Myocyte (in vitro differentiated cells): ENCODE measurements around the gene JMJD6. TPM values are rescaled to one million over a fixed set of nuclear protein-coding genes. Genes with fewer than 3 reads are reported as not detected.
"Not testable (repeated sequence)": the region's sequence is repeated elsewhere in the genome, so short reads cannot be mapped to it uniquely, and the experiment has no call there.

Source experiments
- DNase-seq: peaks from one replicate; pipeline ENCODE4 v3.0.0-alpha.2; 2012; ENCODE audit warnings: low read depth
- total RNA-seq: library from RNA; depleted of rRNA; stranded (reverse); fragments of >200 nt; gene quantifications from 2 replicates; pipeline ENCODE4 v1.2.3, GENCODE V29; 2014

The JMJD6 gene
- total RNA-seq, 1 donor from 2014 or later, result 33.8 TPM

DNA sequence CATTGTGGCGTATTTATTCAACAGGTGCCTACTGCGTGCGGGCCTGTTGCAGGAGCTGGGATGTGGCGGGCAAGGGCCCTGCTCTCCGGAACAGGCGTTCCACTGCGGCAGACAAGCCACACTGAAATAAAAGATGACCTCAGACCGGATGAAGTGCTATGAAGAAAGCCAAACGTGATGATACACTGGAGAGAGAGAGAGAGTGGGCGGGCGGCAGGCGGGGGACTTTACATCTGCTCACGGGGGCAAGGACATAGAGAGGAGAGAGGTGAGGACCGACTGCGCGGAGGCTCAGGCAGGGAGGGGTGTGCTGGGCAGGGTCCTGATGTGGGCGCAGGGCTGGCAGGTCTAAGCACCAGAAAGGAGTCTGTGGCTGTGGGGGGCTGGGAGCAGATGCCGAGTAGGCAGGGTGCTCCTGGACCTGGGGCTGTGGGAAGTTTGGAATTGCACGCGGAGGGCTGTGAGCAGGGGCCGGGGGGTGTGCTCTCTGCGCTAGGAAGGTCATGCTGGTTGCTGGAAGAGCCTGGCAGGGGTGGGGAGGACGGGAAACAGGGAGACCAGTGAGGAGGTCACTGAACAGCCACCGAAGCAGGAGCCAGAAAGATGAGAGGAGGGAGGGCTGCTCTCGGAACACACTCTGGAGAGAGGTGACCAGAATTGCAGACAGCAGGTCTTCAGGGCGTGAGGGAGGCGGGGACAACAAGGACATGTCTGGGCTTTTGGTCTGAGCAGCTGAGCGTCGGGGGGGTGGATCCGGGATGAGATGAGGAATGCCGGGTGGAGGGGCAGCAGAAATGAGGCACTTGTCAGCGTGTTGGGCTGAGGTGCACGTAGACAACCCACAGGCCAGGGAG, 25.6 kb downstream of the JMJD6 start:
- DNase-seq, result peak; percentile 97

DNA sequence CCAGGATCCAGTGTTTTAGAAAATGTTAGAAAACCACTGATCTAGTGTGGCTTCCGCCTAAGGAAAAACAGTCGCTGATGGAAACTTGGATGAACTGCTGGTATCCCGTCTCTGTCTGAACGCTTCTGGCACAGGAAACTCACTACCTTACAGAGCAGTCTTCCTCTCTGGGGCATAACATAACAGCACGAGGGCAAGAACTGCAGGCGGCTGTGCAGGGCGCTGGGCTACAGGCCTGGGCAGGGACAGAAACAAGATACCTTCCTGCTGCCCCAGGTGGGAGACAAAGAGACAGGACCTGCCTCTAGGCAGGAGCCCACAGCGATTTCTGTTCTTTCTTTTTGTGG, 26.2 kb downstream of the JMJD6 start:
- DNase-seq, result no peak

DNA sequence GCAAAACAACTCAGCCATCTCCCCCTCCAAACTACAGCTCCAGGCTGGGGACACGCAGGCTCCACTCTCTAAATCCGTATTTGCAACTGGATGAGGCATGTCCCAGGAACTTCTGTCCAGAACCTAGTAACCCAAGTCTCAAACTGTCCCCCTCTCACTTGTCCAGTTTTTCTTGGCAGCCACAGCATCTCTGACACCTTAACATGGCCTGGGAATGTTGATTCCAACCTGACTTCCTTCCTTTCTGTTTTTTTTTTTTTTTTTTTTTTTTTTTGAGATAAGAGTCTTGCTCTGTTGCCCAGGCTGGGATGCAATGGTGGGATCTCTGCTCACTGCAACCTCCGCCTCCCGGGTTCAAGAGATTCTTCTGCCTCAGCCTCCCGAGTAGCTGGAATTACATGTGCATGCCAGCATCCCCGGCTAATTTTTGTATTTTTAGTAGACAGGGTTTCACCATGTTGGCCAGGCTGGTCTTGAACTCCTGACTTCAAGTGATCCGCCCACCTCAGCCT, 27.9 kb downstream of the JMJD6 start:
- not testable (repeated sequence) for DNase-seq

- DNase-seq, result peak; percentile 72
These were observed 28.5 kb downstream of the JMJD6 start for GRCh38 chr17:76697702-76698465.

GRCh38 chr17:76696763-76697701, 29.4 kb downstream of the JMJD6 start:
- DNase-seq, result peak; percentile 99

GRCh38 chr17:76695059-76695831, 31.2 kb downstream of the JMJD6 start:
- DNase-seq, result no peak

DNA sequence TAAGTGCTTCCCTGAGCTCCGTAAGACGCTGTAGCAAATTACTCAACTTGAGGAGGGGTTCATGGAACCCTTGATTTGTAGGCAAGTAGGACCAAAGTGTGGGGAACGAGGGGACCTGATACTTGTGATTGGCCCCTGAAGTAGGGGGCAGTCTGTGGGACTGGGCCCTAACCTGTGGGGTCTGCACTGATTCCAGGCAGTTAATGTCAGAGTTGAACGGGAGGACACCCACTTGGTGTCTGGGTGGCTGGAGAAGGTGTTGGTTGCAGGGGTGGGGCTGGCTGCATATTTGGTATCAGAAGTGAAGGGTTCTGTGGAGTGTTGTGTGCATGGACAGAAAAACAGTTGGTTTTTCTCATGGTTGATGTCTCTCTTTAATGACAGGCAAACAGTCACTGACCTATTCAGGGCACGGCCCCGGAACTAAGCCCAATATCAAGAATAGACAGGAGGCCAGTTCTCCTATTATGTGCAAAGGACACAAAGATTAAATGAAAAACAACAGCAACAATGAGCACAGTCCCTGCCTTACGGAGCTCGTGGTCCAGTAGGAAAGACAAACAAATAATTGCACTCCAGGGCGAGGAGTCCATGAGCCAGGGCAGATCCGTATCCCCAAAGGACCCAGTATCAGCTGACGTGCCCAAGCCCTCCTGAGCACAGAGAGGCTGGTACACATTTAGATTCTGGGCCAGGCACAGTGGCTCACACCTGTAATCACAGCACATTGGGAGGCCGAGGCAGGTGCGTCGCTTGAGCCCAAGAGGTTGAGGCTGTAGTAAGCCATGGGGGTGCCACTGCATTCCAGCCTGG, 34.8 kb downstream of the JMJD6 start:
- DNase-seq, result no peak

- no peak for DNase-seq
These were observed 35.7 kb downstream of the JMJD6 start for GRCh38 chr17:76690596-76691280.

GRCh38 chr17:76689859-76690258, 36.5 kb downstream of the JMJD6 start:
- no peak for DNase-seq

DNA sequence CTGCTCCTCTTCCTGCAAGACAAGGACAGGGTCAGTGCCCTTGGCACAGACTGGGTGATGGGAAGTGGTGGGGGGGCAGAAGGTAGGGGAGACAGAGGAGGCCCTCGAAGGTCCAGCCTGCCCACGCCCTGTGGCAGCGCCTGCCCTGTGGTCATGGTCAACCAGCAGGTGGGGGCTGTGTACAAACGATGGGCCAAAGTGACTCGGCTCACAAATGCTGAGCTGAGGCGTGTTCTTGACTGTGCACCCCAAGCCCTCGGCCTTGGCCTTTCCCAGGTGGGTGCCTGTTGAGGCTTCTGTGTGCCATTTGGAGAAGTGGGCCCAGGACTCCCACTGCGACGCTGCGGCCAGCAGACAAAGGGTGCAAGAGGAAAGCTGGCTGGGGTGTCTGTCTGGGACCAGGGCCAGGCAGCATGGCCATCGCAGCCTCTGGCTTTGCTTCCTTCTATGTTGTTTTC, 38.2 kb downstream of the JMJD6 start:
- DNase-seq, result peak; percentile 85

- no peak for DNase-seq
These were observed 38.9 kb downstream of the JMJD6 start for GRCh38 chr17:76687298-76688164.

DNA sequence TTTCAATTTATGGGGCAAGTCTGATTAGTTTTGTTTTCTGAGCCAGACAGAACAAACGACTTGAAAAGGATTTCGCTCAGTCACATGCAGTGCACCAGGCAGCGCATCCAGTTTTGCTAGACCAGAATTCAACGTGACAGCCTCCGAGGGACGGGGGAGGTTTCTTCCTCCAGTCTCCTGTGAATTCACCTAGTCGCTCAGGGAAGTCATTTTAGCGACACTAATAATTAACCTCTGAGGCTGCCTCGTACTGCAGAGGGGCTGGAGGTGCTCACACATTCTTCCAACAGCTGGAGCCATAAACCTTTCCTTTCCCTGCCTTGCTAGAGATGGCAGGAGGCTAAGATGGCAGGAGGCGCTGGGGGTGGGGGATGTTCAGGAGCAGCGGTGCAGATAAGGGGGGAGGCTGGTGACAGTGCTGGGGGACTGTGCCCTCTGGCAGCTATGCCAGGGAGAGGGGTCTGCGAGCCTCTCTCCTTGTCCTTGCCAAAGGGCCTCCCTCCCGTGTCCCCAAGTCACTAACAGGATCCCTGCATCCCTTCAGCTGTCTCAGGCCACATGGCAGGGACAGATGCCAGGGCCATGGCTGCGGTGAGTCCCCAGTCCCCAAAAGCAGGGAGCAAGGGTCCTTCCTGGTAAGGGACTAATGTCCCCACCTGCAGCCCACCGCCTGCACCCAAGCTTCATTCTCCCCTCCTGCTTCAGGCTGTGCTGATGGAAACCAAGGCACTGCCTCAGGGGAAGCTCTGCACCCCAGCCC, 39.7 kb downstream of the JMJD6 start:
- DNase-seq, result no peak

GRCh38 chr17:76685846-76686245, 40.6 kb downstream of the JMJD6 start:
- DNase-seq, result no peak

DNA sequence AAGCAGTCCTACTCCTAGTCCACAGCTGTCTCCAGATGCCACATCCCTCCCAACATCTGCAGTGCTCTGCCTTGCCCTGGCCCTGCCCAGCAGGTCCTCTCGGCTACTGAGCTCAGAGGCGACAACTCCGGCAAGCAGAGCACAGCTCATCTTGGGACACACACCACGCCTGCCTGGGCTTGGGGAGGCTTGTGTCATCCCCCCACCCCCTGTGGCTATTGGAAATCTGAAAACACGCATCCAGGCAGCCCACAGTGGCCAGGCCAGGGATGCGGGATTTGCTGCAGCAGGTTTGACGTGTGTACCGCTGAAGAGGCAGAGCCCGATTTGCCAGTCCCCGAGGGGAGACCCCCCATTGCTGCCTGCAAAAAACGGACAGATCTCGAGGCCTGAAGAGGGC, 41.0 kb downstream of the JMJD6 start:
- no peak for DNase-seq

DNA sequence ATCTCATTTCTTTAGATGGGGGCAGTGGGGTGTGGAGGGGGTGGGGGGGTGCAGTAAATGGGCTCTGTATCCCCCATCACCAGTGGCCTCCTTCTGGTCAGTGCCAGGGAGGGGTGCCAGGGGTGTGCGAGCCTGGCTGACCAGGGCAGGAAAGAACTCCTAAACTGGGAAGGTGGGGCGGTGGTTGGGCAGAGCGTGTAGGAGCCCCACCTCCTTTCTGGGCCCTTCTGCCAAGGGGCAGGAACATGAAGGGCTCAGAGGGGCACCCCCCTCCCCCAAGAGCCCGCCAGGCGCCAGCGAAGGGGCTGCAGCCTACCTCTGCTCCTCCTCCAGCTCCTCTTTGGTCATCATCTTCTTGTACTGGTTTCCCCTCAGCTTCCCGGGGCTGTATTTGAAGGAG, 41.6 kb downstream of the JMJD6 start:
- no peak for DNase-seq

DNA sequence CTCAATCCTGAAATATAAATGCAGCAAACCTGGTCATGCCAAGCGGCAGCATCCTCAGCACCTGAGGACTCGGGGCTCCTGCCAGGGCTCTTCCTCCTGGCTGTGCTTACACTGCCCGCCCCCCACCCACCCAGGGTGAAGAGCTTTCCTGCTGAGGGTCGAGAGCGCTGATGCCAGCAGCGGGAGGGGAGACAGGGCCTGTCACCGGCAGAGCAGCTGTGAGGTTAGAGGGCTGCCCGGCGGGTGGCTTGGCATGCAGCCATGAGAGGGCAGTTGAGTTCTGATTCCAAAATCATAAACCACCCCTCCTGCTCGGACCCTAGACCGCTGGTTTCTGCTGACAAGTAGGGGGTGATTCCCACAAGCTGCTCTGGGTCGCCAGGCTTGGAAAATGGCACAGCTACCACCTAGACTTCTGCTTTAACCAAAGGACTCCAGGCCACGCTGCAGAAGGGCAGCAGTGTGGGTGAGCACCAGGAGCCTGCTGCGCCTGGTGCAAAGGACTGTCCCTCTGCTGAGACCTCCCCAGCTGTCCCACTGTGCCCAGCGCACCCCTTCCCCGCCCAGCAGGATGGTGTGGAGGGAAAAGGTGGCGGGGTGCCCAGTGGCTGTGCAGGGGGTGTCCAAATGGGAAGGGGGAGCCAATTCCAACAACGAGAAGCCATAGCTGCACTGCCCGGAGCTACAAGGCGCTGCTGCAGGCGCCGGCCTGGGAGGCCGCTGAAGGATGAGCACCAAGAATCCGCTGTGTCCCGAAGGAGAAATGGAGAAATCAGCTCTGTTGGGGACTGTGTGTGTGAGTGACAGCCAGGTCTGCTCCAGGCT, 42.3 kb downstream of the JMJD6 start:
- peak; percentile 83 for DNase-seq
